Osteocyte (in vitro differentiated cells): ENCODE results near the gene MBD2. TPM values are rescaled to one million over a fixed set of nuclear protein-coding genes. Genes with fewer than 3 reads are reported as not detected.

Source experiments
- DNase-seq: peaks from one replicate; pipeline ENCODE4 v3.0.0; 2021; ENCODE audit warnings: mixed read lengths; ENCODE audit not compliant: unreplicated experiment; ENCODE audit errors: extremely low spot score
- H3K27ac Mint-ChIP-seq: one replicate; pipeline ENCODE4 v1.8.0; 2021; ENCODE audit warnings: mild to moderate bottlenecking, mixed read lengths; ENCODE audit not compliant: unreplicated experiment
- H3K27me3 Mint-ChIP-seq: one replicate; pipeline ENCODE4 v1.8.0; 2021; ENCODE audit warnings: mixed read lengths; ENCODE audit not compliant: unreplicated experiment
- H3K36me3 Mint-ChIP-seq: one replicate; pipeline ENCODE4 v1.8.0; 2021; ENCODE audit warnings: mixed read lengths; ENCODE audit not compliant: unreplicated experiment
- H3K4me1 Mint-ChIP-seq: one replicate; pipeline ENCODE4 v1.8.0; 2021; ENCODE audit warnings: mixed read lengths; ENCODE audit not compliant: unreplicated experiment
- H3K4me3 Mint-ChIP-seq: one replicate; pipeline ENCODE4 v1.8.0; 2021; ENCODE audit warnings: mild to moderate bottlenecking, moderate library complexity, mixed read lengths; ENCODE audit not compliant: unreplicated experiment
- H3K9me3 Mint-ChIP-seq: one replicate; pipeline ENCODE4 v1.8.0; 2021; ENCODE audit warnings: mixed read lengths; ENCODE audit not compliant: unreplicated experiment
- total RNA-seq: library from RNA; stranded (reverse); gene quantifications from 2 replicates; pipeline ENCODE4 v1.2.1, GENCODE V29; 2021
- TF ChIP-seq, protein P1 (sequence below): fragments of 200-600 bp; sonication (generic); IDR thresholded peaks from 2 replicates; pipeline ENCODE4 v1.5.0; 2021; ENCODE audit warnings: antibody characterized with exemption, mild to moderate bottlenecking, moderate library complexity

MBD2 gene
- total RNA-seq, 1 donor from 2014 or later = 58.3 TPM

DNA sequence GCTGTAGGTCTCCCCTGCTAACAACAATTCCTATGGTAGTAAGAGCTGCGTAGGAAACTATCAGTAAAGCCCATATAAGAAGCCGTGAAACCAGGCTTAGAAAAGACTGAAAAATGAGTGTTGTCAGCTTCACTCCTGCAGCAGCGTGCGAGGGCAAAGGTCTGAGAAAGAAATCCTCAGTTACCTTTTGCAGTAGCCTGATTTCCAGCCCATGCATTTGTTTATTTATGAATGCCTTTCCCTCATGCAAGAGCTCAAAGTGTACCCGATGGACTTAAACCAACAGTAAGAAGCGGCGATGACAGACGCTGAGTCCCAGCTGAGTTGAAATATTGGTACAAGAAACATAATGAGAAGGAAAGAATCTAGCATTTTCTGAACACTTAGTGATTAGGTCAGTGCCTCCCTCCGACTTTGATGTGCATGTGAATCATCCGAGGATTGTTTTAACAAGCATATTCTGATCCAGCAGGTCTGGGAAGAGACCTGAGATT, 29.8 kb upstream of the MBD2 start:
- no peak overlapping the region for H3K27ac Mint-ChIP-seq
- peaks cover 37% of the 10 kb centered on the region for H3K4me1 Mint-ChIP-seq
- H3K4me3 Mint-ChIP-seq = peak overlapping the region; percentile 36
- TF ChIP-seq, protein P1, sequence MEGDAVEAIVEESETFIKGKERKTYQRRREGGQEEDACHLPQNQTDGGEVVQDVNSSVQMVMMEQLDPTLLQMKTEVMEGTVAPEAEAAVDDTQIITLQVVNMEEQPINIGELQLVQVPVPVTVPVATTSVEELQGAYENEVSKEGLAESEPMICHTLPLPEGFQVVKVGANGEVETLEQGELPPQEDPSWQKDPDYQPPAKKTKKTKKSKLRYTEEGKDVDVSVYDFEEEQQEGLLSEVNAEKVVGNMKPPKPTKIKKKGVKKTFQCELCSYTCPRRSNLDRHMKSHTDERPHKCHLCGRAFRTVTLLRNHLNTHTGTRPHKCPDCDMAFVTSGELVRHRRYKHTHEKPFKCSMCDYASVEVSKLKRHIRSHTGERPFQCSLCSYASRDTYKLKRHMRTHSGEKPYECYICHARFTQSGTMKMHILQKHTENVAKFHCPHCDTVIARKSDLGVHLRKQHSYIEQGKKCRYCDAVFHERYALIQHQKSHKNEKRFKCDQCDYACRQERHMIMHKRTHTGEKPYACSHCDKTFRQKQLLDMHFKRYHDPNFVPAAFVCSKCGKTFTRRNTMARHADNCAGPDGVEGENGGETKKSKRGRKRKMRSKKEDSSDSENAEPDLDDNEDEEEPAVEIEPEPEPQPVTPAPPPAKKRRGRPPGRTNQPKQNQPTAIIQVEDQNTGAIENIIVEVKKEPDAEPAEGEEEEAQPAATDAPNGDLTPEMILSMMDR = no peak
- H3K9me3 Mint-ChIP-seq = no peaks in the 10 kb centered on the region
- no peaks in the 10 kb centered on the region for H3K27me3 Mint-ChIP-seq
- no peak for DNase-seq
- H3K36me3 Mint-ChIP-seq = no peaks in the 10 kb centered on the region

GRCh38 chr18:54251606-54252390, 27.3 kb upstream of the MBD2 start:
- TF ChIP-seq, protein P1 = no peak
- H3K27ac Mint-ChIP-seq = no peak overlapping the region

DNA sequence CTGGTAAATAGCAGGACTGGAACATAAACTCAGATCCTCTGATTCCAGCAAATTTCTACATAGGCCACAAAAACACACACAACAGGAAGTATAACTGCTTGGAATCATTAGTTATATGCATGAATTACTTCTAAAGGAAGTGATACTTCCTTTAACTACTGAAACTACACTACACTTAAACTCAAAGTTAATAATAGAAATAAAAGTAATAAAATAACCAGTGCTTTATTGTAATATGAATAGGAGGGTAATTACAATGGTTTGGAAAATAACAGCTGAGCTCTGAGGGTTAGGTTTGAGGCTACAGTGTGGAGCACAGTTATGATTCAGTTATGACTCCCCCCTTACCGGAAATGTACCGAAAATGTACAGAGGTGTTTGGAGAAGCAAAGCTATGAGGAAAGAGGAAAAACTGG, 26.4 kb upstream of the MBD2 start:
- no peak for DNase-seq
- Mint-ChIP-seq H3K36me3 (no peaks in the 10 kb centered on the region), H3K27me3 (no peaks in the 10 kb centered on the region), H3K4me3 (no peak overlapping the region), H3K27ac (no peak overlapping the region), H3K9me3 (no peaks in the 10 kb centered on the region), H3K4me1 (peaks cover 38% of the 10 kb centered on the region)
- TF ChIP-seq, protein P1 = no peak

More at GRCh38 chr18:54251606-54252390, 27.3 kb upstream of the MBD2 start:
- no peak for DNase-seq
- Mint-ChIP-seq H3K4me3 (no peak overlapping the region), H3K4me1 (peaks cover 36% of the 10 kb centered on the region), H3K9me3 (no peaks in the 10 kb centered on the region), H3K27me3 (no peaks in the 10 kb centered on the region), H3K36me3 (no peaks in the 10 kb centered on the region)

DNA sequence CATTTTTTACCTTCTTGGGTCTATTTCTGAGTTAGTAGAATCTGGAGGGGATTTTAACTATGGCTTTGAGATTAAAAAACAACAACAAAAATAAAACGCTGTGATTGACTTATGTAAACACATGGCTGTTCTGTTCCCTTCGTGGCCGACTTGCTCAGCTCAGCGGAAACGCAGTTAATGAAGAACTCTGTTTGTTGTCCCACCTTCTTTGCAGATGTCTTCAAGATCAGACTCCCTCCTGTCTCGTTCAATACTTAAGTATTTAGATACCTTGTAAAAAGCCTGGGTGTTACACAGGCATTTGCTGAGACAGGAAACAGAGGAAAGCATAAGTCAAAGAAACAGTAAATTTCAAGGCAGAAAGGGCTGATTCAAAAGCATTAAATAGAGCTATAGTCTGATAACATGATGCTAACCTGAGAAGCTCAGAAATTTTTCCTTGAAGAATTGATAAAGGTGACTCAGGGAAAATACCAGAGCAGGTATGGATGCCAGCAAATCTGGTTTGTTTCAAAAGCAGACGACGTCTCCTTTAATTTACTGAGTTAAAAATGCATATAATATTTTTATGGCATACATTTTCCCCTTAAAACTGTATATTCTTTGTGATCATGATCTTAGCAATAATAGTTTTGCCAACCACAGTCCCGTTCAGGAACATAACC, 23.2 kb upstream of the MBD2 start:
- Mint-ChIP-seq H3K4me1 (peaks cover 17% of the 10 kb centered on the region), H3K9me3 (no peaks in the 10 kb centered on the region), H3K4me3 (no peak overlapping the region), H3K27me3 (no peaks in the 10 kb centered on the region), H3K36me3 (no peaks in the 10 kb centered on the region), H3K27ac (no peak overlapping the region)
- TF ChIP-seq, protein P1 = no peak
- no peak for DNase-seq

- Mint-ChIP-seq H3K4me1 (peaks cover 34% of the 10 kb centered on the region), H3K27ac (no peak overlapping the region), H3K36me3 (no peaks in the 10 kb centered on the region), H3K27me3 (peaks cover 4% of the 10 kb centered on the region), H3K4me3 (no peak overlapping the region), H3K9me3 (no peaks in the 10 kb centered on the region)
- no peak for DNase-seq
- TF ChIP-seq, protein P1 = no peak
These were observed 17.9 kb upstream of the MBD2 start for GRCh38 chr18:54242327-54242726.
